GM08714 (cell line): Measurements from ENCODE around the gene CACHD1.
A peak's percentile ranks its signal among the peaks of the same experiment; 100 is the strongest.

Source experiments
- H3K4me3 ChIP-seq: fragments of 200-500 bp; sonication (Bioruptor generic); 2 replicates; pipeline ENCODE4 v1.5.1; 2014; ENCODE audit warnings: mild to moderate bottlenecking, low read length, inconsistent platforms
- ZNF274 ChIP-seq: IDR thresholded peaks from 2 replicates; pipeline ENCODE4 v1.6.1; 2012; ENCODE audit warnings: mild to moderate bottlenecking, low read depth, low read length

Gene CACHD1

GRCh38 chr1:64469977-64470664 lies at the start of gene CACHD1:
CACHD1 (plus strand) TSS chr1:64470129; CDS start chr1:64470745, 616 bp downstream.
- H3K4me3 ChIP-seq: peak within 1 kb of the TSS; percentile 47
- no peak for TF ChIP-seq ZNF274

DNA sequence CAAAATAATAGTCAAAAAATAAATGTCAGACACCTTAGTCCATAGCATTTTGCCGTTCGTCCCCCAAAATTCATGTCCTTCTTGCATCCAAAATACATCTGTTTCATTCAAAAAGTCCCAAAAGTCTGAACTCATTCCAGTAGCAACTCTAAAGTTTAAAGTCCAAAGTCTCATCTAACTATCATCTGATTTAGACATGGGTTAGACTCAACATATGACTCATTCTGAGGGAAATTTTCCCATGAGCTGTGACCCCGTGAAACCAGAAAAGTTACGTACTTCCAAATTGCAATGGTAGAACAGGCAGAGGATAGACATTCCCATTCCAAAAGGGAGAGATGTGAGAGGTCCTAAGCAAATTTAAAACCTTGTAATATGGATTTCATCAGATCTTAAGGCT lies 48.6 kb upstream of the CACHD1 start:
- TF ChIP-seq ZNF274: no peak
- no peak overlapping the region for H3K4me3 ChIP-seq

GRCh38 chr1:64423526-64423925 lies 46.4 kb upstream of the CACHD1 start:
- no peak overlapping the region for H3K4me3 ChIP-seq

DNA sequence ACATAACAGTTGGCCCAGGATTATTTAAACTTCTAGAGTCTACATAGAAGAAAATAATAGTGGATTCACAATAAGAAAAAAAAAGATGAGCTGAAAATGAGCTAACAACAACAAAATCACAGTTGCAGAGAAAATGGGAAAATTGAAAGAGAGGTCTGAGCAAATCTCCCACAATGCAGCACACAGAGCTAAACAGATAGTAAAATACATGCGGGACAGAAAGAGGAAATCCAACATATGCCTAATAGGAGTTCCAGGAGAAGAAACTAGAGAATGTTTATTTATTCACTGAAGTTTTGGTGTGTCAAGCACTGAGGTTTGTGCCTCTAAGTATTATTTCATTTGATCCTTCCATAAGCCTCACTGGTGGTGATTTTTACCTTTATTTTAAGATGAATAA lies 45.5 kb upstream of the CACHD1 start:
- H3K4me3 ChIP-seq: no peak overlapping the region
- no peak for TF ChIP-seq ZNF274

More at GRCh38 chr1:64423526-64423925, 46.4 kb upstream of the CACHD1 start:
- no peak for TF ChIP-seq ZNF274

GRCh38 chr1:64425521-64425920 lies 44.4 kb upstream of the CACHD1 start:
- no peak for TF ChIP-seq ZNF274
- no peak overlapping the region for H3K4me3 ChIP-seq

GRCh38 chr1:64426681-64427080 lies 43.2 kb upstream of the CACHD1 start:
- H3K4me3 ChIP-seq: no peak overlapping the region
- TF ChIP-seq ZNF274: no peak

DNA sequence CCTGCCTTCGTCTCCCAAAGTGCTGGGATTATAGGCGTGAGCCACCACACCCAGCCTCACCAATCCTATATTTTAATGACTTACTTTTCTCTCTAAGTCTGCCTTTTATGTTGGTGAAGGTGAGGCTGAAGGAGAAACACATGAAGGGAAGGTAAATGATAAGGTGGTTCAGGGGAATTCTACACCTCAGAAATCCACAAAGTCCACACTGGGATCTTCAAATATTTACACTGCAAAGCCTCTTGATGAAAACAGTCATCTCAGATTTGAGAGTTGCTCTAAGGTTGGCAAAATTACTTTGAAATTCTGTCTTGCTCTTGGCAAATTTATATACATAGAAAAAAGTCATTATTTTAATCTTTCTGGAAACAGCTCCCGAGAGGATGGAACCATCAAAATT lies 42.0 kb upstream of the CACHD1 start:
- TF ChIP-seq ZNF274: no peak
- H3K4me3 ChIP-seq: no peak overlapping the region

DNA sequence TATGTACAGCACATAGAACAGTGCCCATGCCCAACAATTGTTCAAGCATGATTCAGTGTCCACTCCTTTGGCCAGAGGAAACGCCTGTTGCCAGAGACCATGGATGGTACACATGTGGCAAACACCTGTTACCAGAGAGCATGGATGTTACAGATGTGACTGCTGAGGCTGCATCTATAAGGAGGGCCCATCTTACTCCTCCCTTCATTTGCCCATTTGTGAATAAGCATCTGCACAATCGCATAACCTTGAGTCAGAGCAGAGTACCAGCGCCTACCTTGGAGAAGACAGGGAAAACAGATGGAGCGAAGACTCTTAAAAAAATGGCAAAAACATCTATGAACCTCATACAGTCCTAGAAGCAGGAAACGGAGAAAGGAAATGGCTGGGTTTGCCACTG lies 36.6 kb upstream of the CACHD1 start:
- H3K4me3 ChIP-seq: no peak overlapping the region
- TF ChIP-seq ZNF274: no peak

DNA sequence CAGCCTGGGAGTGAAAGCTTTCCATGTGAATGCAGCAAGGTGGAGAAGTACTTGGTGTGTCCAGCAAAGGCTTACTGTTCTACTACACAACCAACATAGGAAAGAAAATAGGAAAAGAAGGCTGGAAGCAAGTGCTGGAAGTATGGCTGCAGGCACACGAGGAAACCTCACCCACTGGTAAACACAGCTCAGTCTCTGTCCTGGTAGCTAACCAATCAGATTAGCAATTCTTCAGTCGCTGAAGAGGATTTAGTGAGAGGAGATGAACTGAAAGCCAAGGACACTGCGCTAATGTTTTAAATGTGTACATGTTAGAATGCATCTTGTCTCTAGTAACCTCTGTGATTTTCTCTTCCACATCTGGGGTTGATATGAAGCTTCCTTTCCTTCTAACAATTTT lies 36.2 kb upstream of the CACHD1 start:
- H3K4me3 ChIP-seq: no peak overlapping the region
- TF ChIP-seq ZNF274: no peak

- no peak overlapping the region for H3K4me3 ChIP-seq
- TF ChIP-seq ZNF274: no peak
These were observed 34.9 kb upstream of the CACHD1 start for GRCh38 chr1:64435000-64435399.

DNA sequence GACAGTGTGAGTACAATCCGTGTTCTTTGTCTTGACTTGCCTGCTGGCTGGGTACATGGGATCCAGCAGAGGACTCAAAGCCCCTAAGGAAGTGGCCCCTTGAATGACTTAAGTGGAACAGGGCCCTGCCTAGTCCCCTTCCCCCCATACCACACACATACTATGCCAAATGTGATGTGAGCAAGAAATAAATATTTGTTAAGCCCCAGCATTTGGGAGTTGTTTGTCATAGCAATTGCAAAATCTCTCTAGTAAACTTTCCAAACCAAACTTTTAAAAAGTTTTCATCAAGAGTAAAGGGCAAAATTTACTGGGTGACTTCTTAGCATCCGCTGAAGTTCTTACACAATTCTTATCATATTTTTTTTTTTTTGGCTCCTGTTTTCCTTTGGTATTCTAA lies 32.5 kb upstream of the CACHD1 start:
- no peak overlapping the region for H3K4me3 ChIP-seq
- no peak for TF ChIP-seq ZNF274

DNA sequence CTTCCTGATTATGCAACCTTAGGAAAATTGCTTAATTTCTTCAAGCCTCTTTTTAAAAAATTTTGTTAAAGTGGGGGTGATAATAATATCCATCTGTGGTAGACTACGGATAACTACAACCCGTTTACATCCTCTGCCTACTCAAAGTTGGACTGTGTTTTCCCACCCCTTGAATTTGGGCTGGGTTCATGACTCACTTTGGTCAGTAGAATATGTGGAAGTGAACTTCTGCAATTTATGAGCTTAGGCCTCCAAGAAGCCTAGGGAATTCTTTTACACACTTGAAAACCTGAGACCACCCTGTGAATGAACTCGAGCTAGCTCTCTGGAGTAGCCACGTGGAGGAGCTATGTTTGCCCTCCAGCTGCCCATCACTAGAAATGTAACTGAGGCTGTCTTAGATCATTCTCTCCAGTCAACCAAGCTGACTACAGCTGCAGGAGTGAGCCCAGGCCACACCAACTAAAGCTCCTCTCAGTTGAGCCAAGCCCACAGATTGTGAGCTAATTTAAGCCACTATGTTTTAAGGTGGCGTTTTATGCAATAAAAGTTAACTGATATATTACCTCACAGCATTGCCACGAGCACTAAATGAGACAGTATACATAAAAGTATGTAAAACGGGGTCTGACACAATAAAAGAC lies 29.6 kb upstream of the CACHD1 start:
- no peak for TF ChIP-seq ZNF274
- H3K4me3 ChIP-seq: no peak overlapping the region

- H3K4me3 ChIP-seq: no peak overlapping the region
- no peak for TF ChIP-seq ZNF274
These were observed 18.5 kb upstream of the CACHD1 start for GRCh38 chr1:64451440-64451839.

GRCh38 chr1:64453688-64454087 lies 16.2 kb upstream of the CACHD1 start:
- TF ChIP-seq ZNF274: no peak
- no peak overlapping the region for H3K4me3 ChIP-seq

DNA sequence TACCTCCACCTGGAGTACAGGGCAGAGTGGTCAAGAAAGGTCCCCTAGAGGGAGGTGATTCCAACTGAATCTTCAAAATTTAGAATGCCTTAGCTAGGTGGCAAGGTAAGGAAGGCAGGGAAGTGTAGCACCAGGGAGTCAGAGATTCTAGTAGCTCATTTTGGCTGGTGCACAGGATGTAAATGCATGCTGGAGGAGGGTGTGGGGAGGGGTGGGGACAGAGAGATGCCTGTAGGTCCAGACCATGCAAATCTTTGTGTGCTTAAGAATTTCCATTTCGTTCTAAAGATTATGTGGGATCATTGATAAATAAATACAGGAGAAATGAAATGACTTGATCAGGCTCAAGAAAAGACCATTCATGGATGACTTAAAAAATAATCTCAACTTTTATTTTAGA lies 11.0 kb upstream of the CACHD1 start:
- H3K4me3 ChIP-seq: no peak overlapping the region
- TF ChIP-seq ZNF274: no peak
